H9 (cell line): ENCODE data around the gene DDRGK1. TPM values are rescaled to one million over a fixed set of nuclear protein-coding genes. Genes with fewer than 3 reads are reported as not detected.

ENCODE experiments used
- DNase-seq: peaks from one replicate; pipeline ENCODE4 v3.0.0-alpha.2; 2017
- H2AFZ ChIP-seq: one replicate; pipeline ENCODE4 v1.6.1; 2013; ENCODE audit warnings: mild to moderate bottlenecking, low read length, control low read depth, moderate library complexity
- H2AK5ac ChIP-seq: 2 replicates; pipeline ENCODE4 v1.6.1; 2013; ENCODE audit warnings: low read length, control low read depth, mixed read lengths; ENCODE audit not compliant: insufficient read length
- H2BK120ac ChIP-seq: one replicate; pipeline ENCODE4 v1.6.1; 2013; ENCODE audit warnings: low read depth, mild to moderate bottlenecking, low read length, control low read depth, inconsistent platforms; ENCODE audit not compliant: poor library complexity, severe bottlenecking
- H2BK12ac ChIP-seq: 2 replicates; pipeline ENCODE4 v1.6.1; 2013; ENCODE audit warnings: low read length, control low read depth, mixed read lengths, low read depth; ENCODE audit not compliant: insufficient read length
- H2BK15ac ChIP-seq: 2 replicates; pipeline ENCODE4 v1.6.1; 2013; ENCODE audit warnings: low read depth, low read length, control low read depth
- H2BK20ac ChIP-seq: one replicate; pipeline ENCODE4 v1.6.1; 2013; ENCODE audit warnings: low read depth, mild to moderate bottlenecking, low read length, control low read depth, inconsistent platforms; ENCODE audit not compliant: poor library complexity, severe bottlenecking
- H2BK5ac ChIP-seq: 2 replicates; pipeline ENCODE4 v1.6.1; 2013; ENCODE audit warnings: low read length, control low read depth, mixed read lengths; ENCODE audit not compliant: insufficient read length
- H3K14ac ChIP-seq: 2 replicates; pipeline ENCODE4 v1.6.1; 2013; ENCODE audit warnings: low read length, control low read depth; ENCODE audit not compliant: insufficient read depth
- H3K18ac ChIP-seq: 2 replicates; pipeline ENCODE4 v1.6.1; 2013; ENCODE audit warnings: low read depth, mild to moderate bottlenecking, mixed read lengths, low read length, control low read depth; ENCODE audit not compliant: insufficient read length
- H3K23ac ChIP-seq: 2 replicates; pipeline ENCODE4 v1.6.1; 2013; ENCODE audit warnings: low read length, control low read depth, mixed read lengths, low read depth; ENCODE audit not compliant: insufficient read length
- H3K23me2 ChIP-seq: 2 replicates; pipeline ENCODE4 v1.6.1; 2013; ENCODE audit warnings: low read depth, mild to moderate bottlenecking, mixed read lengths, low read length, control low read depth; ENCODE audit not compliant: insufficient read length, poor library complexity, severe bottlenecking
- H3K27ac ChIP-seq: 2 replicates; pipeline ENCODE4 v1.5.1; 2013; ENCODE audit warnings: low read length, control low read depth, mixed read lengths, low read depth; ENCODE audit not compliant: insufficient read length
- H3K27me3 ChIP-seq: 2 replicates; pipeline ENCODE4 v1.6.1; 2013; ENCODE audit warnings: low read length, control low read depth, inconsistent platforms; ENCODE audit not compliant: insufficient read depth
- H3K4ac ChIP-seq: 2 replicates; pipeline ENCODE4 v1.6.1; 2013; ENCODE audit warnings: low read depth, mild to moderate bottlenecking, control low read depth, inconsistent platforms, low read length, moderate library complexity
- H3K4me1 ChIP-seq: 2 replicates; pipeline ENCODE4 v1.6.1; 2013; ENCODE audit warnings: low read length, control low read depth, inconsistent platforms; ENCODE audit not compliant: insufficient read depth
- H3K4me2 ChIP-seq: 2 replicates; pipeline ENCODE4 v1.6.1; 2013; ENCODE audit warnings: low read length, control low read depth, mixed read lengths; ENCODE audit not compliant: insufficient read length, insufficient read depth
- H3K56ac ChIP-seq: 2 replicates; pipeline ENCODE4 v1.6.1; 2013; ENCODE audit warnings: low read depth, mild to moderate bottlenecking, mixed read lengths, low read length, control low read depth; ENCODE audit not compliant: insufficient read length
- H3K79me1 ChIP-seq: 2 replicates; pipeline ENCODE4 v1.6.1; 2013; ENCODE audit warnings: low read depth, mild to moderate bottlenecking, moderate library complexity, low read length, control low read depth, inconsistent platforms; ENCODE audit not compliant: insufficient read depth, poor library complexity, severe bottlenecking
- H3K79me2 ChIP-seq: 2 replicates; pipeline ENCODE4 v1.6.1; 2013; ENCODE audit warnings: low read length, control low read depth, inconsistent platforms; ENCODE audit not compliant: insufficient read depth
- H3K9ac ChIP-seq: 2 replicates; pipeline ENCODE4 v1.6.1; 2013; ENCODE audit warnings: low read length, control low read depth, mixed read lengths; ENCODE audit not compliant: insufficient read length; ENCODE audit errors: extremely low read depth
- H3K9me3 ChIP-seq: one replicate; pipeline ENCODE4 v1.6.1; 2013; ENCODE audit warnings: low read depth, low read length, inconsistent platforms; ENCODE audit not compliant: control insufficient read depth
- H3T11ph ChIP-seq: one replicate; pipeline ENCODE4 v1.6.1; 2013; ENCODE audit warnings: mild to moderate bottlenecking, low read length, control low read depth, inconsistent platforms
- H4K20me1 ChIP-seq: one replicate; pipeline ENCODE4 v1.6.1; 2013; ENCODE audit not compliant: control insufficient read depth, insufficient read length, insufficient read depth
- H4K5ac ChIP-seq: 2 replicates; pipeline ENCODE4 v1.6.1; 2013; ENCODE audit warnings: low read depth, mild to moderate bottlenecking, mixed read lengths, low read length, control low read depth; ENCODE audit not compliant: insufficient read length
- H4K8ac ChIP-seq: replicated peaks from 2 replicates; pipeline ENCODE4 v1.6.1; 2013; ENCODE audit warnings: low read length, control low read depth, mixed read lengths, low read depth; ENCODE audit not compliant: insufficient read length
- H4K91ac ChIP-seq: 2 replicates; pipeline ENCODE4 v1.6.1; 2013; ENCODE audit warnings: low read depth, mild to moderate bottlenecking, moderate library complexity, mixed read lengths, low read length, control low read depth; ENCODE audit not compliant: insufficient read length
- H3K27ac Mint-ChIP-seq, 3 experiments: 2 replicates in 2 of 3; 3 replicates in 1 of 3; pipeline ENCODE4 v1.8.0; 2020 to 2021; ENCODE audit warnings: mixed read lengths in 3 of 3, mild to moderate bottlenecking in 1 of 3, moderate library complexity in 1 of 3
- H3K27me3 Mint-ChIP-seq: 2 replicates; pipeline ENCODE4 v1.8.0; 2021; ENCODE audit warnings: low read depth, mild to moderate bottlenecking, moderate library complexity, mixed read lengths
- H3K36me3 Mint-ChIP-seq, 3 experiments: 2 replicates in 2 of 3; 3 replicates in 1 of 3; pipeline ENCODE4 v1.8.0; 2020 to 2021; ENCODE audit warnings: low read depth in 3 of 3, mixed read lengths in 3 of 3; ENCODE audit not compliant: insufficient read depth in 1 of 3
- H3K4me1 Mint-ChIP-seq, 2 experiments: 2 replicates each; pipeline ENCODE4 v1.8.0; 2020; ENCODE audit warnings: mixed read lengths in 2 of 2
- H3K4me3 Mint-ChIP-seq, 2 experiments: 2 replicates in 1 of 2; 3 replicates in 1 of 2; pipeline ENCODE4 v1.8.0; 2020 to 2021; ENCODE audit warnings: mild to moderate bottlenecking in 2 of 2, mixed read lengths in 2 of 2, moderate library complexity in 1 of 2
- H3K9me3 Mint-ChIP-seq, 2 experiments: 2 replicates in 1 of 2; 3 replicates in 1 of 2; pipeline ENCODE4 v1.8.0; 2020; ENCODE audit warnings: mild to moderate bottlenecking in 2 of 2, mixed read lengths in 2 of 2, moderate library complexity in 1 of 2
- WGBS: extraction: QIAGEN DNeasy Blood & Tissue Kit; methylation state at CpG from one replicate; pipeline ENCODE4 v1.1.7; 2013; ENCODE audit warnings: missing lambda C conversion rate, low lambda C conversion rate, mixed read lengths; ENCODE audit not compliant: insufficient read length; ENCODE audit errors: extremely low coverage; 5-methylcytosine and 5-hydroxymethylcytosine counted together
- total RNA-seq: library from RNA; stranded (reverse); gene quantifications from 2 replicates; pipeline ENCODE4 v1.2.1, GENCODE V29; 2021
- TF ChIP-seq, protein P1 (sequence below): fragments of 200-600 bp; sonication (generic); conservative IDR thresholded peaks from 3 replicates; pipeline ENCODE4 v1.8.0; 2021; ENCODE audit warnings: antibody characterized with exemption, mild to moderate bottlenecking

The DDRGK1 gene
- total RNA-seq, 1 experiment from 2014 or later = 58.1 TPM

DNA sequence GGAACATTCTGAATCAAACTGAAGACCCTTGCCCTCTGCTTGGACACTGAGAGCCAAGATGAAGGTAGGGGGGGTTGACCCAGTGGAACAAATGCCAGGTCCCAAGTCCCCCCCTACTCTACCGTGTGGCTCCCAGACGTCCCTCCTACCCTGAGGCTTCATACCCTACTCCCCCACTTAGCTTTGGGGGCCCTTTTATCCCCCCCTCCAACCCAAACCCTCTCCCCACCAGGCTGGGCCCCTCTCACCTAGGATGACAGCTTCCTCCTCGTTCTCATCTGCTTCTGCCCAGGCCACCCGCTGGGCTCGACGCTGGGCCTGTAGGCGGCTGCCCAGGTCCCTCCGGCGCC, 1.5 kb downstream of the DDRGK1 start:
- no peak overlapping the region for H3K14ac ChIP-seq
- H2BK15ac ChIP-seq = no peak overlapping the region
- no peaks in the 10 kb centered on the region for H3K27me3 Mint-ChIP-seq
- DNase-seq = no peak
- no peak overlapping the region for H3T11ph ChIP-seq
- TF ChIP-seq, protein P1, sequence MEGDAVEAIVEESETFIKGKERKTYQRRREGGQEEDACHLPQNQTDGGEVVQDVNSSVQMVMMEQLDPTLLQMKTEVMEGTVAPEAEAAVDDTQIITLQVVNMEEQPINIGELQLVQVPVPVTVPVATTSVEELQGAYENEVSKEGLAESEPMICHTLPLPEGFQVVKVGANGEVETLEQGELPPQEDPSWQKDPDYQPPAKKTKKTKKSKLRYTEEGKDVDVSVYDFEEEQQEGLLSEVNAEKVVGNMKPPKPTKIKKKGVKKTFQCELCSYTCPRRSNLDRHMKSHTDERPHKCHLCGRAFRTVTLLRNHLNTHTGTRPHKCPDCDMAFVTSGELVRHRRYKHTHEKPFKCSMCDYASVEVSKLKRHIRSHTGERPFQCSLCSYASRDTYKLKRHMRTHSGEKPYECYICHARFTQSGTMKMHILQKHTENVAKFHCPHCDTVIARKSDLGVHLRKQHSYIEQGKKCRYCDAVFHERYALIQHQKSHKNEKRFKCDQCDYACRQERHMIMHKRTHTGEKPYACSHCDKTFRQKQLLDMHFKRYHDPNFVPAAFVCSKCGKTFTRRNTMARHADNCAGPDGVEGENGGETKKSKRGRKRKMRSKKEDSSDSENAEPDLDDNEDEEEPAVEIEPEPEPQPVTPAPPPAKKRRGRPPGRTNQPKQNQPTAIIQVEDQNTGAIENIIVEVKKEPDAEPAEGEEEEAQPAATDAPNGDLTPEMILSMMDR = no peak
- no peak overlapping the region for H2BK120ac ChIP-seq
- H3K79me1 ChIP-seq = peaks cover 6% of the 10 kb centered on the region
- no peak overlapping the region for H2BK12ac ChIP-seq
- peaks cover 22 to 37% (median 36%) of the 10 kb centered on the region in 3 experiments for H3K36me3 Mint-ChIP-seq
- peaks cover 3% of the 10 kb centered on the region; the same call in 1 of the 2 replicates for H3K4me1 ChIP-seq
- H3K4ac ChIP-seq = no peak overlapping the region
- H3K4me1 Mint-ChIP-seq = peaks cover 4 to 8% of the 10 kb centered on the region in 2 experiments; a peak in 2 of 4 replicates
- H3K23ac ChIP-seq = no peak overlapping the region
- H2AK5ac ChIP-seq = no peak overlapping the region
- no peak overlapping the region for H3K18ac ChIP-seq
- H3K27me3 ChIP-seq = no peaks in the 10 kb centered on the region
- no peak overlapping the region for H3K27ac ChIP-seq
- H2AFZ ChIP-seq = no peak overlapping the region
- no CpG with 5 or more reads among the region's 9 CpGs for WGBS
- H2BK20ac ChIP-seq = no peak overlapping the region
- no peaks in the 10 kb centered on the region for H3K9me3 ChIP-seq
- no peak overlapping the region for H4K5ac ChIP-seq
- H3K23me2 ChIP-seq = peaks cover 8% of the 10 kb centered on the region
- peak overlapping the region; percentile 78 for H3K4me2 ChIP-seq
- H3K4me3 Mint-ChIP-seq = peak overlapping the region; percentile 26 to 97; a peak in 2 of 5 replicates
- no peaks in the 10 kb centered on the region; the same call in 1 of the 2 replicates for H3K79me2 ChIP-seq
- no peak overlapping the region for H3K56ac ChIP-seq
- no peak overlapping the region for H3K9ac ChIP-seq
- H4K20me1 ChIP-seq = no peaks in the 10 kb centered on the region
- H3K27ac Mint-ChIP-seq = no peak overlapping the region; a peak in 1 of 7 replicates
- no peaks in the 10 kb centered on the region; a peak in 1 of 5 replicates for H3K9me3 Mint-ChIP-seq
- no peak overlapping the region for H2BK5ac ChIP-seq
- H4K91ac ChIP-seq = no peak overlapping the region
- H4K8ac ChIP-seq = no peak overlapping the region
